Activated CD4-positive, CD25-positive, alpha-beta regulatory T cell treated with anti-CD3 and anti-CD28 coated beads, Interleukin-2, amount 50 U/mL, for 24 hours (primary cell): ENCODE measurements around the gene XKR8.
"Not testable (repeated sequence)": the region's sequence is repeated elsewhere in the genome, so short reads cannot be mapped to it uniquely, and the experiment has no call there.

Source experiments
- ATAC-seq, 2 donors: fragments of 150-1000 bp; cut with Tn5 transposase; one replicate each; pipeline ENCODE4 v1.10.0; 2021; ENCODE audit warnings: mild to moderate bottlenecking in 1 of 2, moderate library complexity in 1 of 2

XKR8 gene

DNA sequence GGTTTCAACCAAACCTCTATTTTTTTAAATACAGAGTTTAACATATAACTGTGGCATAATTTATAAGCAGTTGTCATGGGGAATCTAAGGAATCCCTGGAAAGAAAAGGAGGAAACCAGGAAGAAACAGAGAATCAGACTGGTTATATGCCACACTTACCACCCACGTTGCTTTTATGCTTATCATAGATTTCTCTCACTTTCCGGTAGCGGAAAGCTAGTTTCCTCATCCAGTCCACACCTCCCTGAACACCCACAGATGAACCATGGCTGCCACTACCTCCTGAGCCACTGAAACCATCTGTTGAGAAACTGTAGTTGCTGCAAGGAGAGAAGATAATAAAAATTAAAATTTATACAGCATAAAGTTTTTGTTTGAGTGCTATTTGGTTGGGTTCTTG lies 33.5 kb downstream of the XKR8 start:
- peak; percentile 25 to 44 for ATAC-seq

DNA sequence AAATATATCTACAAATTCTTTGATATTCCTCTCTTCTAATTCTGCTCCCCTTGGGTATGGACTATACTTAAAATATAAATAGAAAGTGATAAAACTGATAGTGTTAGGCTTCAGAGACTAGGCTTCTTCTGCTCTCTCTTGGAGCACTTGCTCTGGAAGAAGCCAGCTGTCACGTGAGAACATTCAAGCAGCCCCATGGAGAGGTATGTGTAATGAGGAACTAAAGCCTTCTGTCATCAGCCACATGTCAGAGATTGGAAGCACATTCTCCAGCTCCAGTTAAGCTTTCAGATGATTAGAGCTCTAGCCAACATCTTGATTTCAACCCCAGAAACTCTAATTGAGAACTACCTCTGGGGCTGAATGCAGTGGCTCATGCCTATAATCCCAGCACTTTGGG lies 34.3 kb downstream of the XKR8 start:
- ATAC-seq: no peak

DNA sequence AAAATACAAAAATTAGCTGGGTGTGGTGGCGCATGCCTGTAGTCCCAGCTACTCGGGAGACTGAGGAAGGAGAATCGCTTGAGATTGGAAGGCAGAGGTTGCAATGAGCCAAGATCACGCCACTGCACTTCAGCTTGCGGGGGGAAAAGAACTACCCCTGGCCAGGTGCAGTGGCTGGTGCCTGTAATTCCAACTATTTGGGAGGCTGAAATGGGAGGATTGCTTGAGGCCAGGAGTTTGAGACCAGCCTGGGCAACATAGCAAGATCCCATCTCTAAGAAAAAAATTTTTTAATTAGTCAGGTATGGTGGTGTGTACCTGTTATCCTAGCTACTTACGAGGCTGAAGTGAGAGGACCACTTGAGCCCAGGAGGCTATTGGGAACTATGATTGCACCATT lies 34.8 kb downstream of the XKR8 start:
- not testable (repeated sequence) for ATAC-seq

DNA sequence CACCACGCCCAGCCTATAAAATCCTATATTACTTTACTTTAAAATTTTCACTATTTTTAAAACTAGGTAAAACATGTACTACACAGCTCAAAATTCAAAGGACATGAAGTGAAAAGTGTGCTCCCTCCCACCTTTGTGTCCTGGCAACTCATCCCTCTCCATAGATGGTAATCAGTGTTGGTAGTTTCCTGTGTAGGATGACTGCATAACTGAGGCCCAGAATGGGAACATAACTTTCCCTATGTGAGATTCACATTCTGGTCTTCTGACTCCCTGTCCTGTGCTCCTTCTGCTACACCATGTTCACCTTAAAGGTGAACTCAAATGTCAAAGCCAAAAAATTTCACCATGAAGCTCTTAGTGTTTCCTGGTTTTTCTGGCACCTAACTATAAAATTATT lies 39.3 kb downstream of the XKR8 start:
- no peak for ATAC-seq

DNA sequence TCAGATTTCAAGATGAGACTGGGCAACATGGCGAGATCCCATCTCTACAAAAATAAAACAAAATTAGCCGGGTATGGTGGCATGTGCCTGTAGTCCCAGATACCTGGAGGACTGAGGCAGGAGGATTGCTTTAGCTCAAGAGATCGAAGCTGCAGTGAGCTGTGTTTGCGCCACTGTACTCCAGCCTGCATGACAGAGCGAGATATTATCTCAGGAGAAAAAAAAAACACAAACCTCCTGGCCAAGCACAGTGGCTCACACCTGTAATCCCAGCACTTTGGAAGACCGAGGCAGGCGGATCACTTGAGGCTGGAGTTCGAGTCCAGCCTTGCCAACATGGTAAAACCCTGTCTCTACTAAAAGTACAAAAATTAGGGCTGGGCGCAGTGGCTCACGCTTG lies 42.8 kb downstream of the XKR8 start:
- no peak for ATAC-seq

DNA sequence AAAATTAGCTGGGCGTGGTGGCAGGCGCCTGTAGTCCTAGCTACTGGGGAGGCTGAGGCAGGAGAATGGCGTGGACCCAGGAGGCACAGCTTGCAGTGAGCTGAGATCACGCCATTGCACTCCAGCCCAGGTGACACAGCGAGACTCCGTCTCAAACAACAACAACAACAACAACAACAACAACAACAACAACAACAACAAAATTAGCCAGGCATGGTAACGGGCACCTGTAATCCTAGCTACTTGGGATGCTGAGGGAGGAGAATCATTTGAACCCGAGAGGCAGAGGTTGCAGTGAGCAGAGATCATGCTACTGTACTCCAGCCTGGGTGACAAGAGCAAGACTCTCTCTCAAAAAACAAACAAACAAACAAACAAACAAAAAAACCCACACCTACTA lies 43.3 kb downstream of the XKR8 start:
- ATAC-seq: not testable (repeated sequence)

DNA sequence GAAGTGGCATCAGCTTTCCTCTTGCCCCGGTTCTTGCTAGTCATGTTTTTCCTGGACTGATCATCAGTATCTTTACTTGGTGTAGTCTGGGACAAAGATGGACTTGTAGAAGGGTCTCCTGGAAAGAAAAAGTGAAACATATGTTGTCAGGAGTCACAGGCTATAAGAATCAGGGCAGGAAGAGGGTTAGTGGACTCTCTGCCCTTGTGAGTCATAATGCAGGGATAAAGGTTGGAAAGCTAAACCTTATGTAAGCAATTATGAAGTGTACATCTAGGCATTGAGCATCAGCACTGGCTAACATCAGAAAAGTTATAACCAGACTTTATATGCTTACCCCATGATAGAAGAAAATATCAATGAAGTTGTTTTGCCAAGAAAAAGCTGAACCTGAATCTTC lies 51.2 kb downstream of the XKR8 start:
- ATAC-seq: no peak
